ENCODE data around the gene C1QTNF8.

Gene C1QTNF8

GRCh38 chr16:1045310-1045992 is 50.6 kb downstream of the C1QTNF8 start:
- no peak for DNase-seq (ENCODE audit: low read depth)

GRCh38 chr16:1044460-1045309 is 51.4 kb downstream of the C1QTNF8 start:
- no peak for DNase-seq (ENCODE audit: low read depth)

GRCh38 chr16:1043881-1044451 is 52.1 kb downstream of the C1QTNF8 start:
- DNase-seq (ENCODE audit: low read depth) = no peak

- DNase-seq (ENCODE audit: low read depth) = no peak
Observed at GRCh38 chr16:1042866-1043265, 53.2 kb downstream of the C1QTNF8 start.

GRCh38 chr16:1042049-1042744 is 53.8 kb downstream of the C1QTNF8 start:
- DNase-seq (ENCODE audit: low read depth) = no peak

- no peak for DNase-seq (ENCODE audit: low read depth)
Observed at GRCh38 chr16:1040346-1040745, 55.7 kb downstream of the C1QTNF8 start.

GRCh38 chr16:1039762-1040161 is 56.3 kb downstream of the C1QTNF8 start:
- no peak for DNase-seq (ENCODE audit: low read depth)

- no peak for DNase-seq (ENCODE audit: low read depth)
Observed at GRCh38 chr16:1038932-1039331, 57.1 kb downstream of the C1QTNF8 start.
